AG09319 (cell line): ENCODE data around the gene ZNF655.
A peak's percentile ranks its signal among the peaks of the same experiment; 100 is the strongest.
"Not testable (repeated sequence)": the region's sequence is repeated elsewhere in the genome, so short reads cannot be mapped to it uniquely, and the experiment has no call there.

Experiments used
- DNase-seq: peaks from one replicate; pipeline ENCODE4 v3.0.0-alpha.2; 2010; ENCODE audit warnings: low read depth; ENCODE audit errors: extremely low read depth
- TF ChIP-seq, protein P1 (sequence below): IDR thresholded peaks from 2 replicates; pipeline ENCODE4 v1.5.1; 2011; ENCODE audit warnings: low read depth, mild to moderate bottlenecking, inconsistent platforms, low read length, moderate library complexity

The ZNF655 gene

DNA sequence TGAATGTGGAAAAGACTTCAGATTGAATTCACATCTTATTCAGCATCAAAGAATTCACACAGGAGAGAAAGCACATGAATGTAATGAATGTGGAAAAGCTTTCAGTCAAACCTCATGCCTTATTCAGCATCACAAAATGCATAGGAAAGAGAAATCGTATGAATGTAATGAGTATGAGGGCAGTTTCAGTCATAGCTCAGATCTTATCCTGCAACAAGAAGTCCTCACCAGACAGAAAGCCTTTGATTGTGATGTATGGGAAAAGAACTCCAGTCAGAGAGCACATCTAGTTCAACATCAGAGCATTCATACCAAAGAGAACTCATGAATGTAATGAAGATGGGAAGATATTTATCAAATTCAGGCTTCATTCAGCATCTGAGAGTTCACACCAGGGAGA, 14.8 kb downstream of the ZNF655 start:
- TF ChIP-seq, protein P1, sequence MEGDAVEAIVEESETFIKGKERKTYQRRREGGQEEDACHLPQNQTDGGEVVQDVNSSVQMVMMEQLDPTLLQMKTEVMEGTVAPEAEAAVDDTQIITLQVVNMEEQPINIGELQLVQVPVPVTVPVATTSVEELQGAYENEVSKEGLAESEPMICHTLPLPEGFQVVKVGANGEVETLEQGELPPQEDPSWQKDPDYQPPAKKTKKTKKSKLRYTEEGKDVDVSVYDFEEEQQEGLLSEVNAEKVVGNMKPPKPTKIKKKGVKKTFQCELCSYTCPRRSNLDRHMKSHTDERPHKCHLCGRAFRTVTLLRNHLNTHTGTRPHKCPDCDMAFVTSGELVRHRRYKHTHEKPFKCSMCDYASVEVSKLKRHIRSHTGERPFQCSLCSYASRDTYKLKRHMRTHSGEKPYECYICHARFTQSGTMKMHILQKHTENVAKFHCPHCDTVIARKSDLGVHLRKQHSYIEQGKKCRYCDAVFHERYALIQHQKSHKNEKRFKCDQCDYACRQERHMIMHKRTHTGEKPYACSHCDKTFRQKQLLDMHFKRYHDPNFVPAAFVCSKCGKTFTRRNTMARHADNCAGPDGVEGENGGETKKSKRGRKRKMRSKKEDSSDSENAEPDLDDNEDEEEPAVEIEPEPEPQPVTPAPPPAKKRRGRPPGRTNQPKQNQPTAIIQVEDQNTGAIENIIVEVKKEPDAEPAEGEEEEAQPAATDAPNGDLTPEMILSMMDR, result no peak
- DNase-seq, result no peak

DNA sequence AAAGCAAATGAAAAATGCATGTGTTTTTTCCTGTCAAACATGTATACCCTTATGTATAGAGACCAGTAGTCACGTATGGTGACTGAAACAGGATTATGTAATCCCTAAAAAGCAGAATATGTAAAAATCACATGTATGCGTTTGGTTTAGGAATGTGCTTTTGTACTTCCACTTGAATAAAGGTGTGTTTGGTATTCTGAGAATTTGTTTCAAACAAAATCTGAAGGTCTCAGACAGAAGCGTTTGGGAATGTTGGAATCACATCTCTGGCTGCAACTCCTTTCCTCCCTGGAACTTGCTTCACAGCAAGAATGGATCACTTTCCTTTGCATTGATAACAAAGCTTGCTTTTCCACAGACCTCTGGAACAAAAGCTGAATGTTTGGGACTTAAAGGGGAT, 17.8 kb downstream of the ZNF655 start:
- DNase-seq, result no peak
- TF ChIP-seq, protein P1, result no peak

DNA sequence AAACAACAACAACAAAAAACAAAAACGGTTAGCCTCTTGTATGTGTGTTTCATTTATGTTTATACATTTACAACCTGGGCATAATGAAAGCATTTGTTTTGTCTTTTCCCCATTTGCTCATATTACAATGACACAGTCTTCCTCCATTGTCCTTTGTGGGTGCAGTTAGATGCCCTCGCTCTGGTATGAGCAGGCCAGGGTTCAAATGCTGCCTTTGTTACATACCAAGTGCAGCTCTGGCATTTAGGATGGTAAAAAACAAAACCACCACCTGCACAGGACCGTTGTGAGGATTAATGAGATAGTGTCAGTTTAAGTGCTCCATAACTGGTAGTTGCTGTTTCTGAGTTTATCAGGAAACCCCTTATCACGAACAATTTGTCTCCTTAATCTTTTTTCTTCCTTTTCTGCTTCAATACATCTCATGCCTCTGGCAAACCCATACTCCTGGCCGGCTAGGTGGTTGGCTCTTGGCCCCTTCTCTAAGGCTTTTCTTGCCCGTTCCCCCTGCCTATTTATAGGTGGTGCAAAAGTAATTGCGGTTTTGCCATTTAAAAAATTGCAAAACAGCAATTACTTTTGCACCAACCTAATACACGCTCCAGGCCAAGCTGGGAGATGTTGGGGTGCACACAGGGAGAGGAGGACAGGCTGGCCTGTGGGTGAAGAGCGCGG, 21.0 kb downstream of the ZNF655 start:
- TF ChIP-seq, protein P1, result no peak
- DNase-seq, result no peak

- TF ChIP-seq, protein P1, result peak; percentile 49
- no peak for DNase-seq
These were observed 21.7 kb downstream of the ZNF655 start for GRCh38 chr7:99579956-99580777.

GRCh38 chr7:99580778-99581332, 22.4 kb downstream of the ZNF655 start:
- not testable (repeated sequence) for DNase-seq

DNA sequence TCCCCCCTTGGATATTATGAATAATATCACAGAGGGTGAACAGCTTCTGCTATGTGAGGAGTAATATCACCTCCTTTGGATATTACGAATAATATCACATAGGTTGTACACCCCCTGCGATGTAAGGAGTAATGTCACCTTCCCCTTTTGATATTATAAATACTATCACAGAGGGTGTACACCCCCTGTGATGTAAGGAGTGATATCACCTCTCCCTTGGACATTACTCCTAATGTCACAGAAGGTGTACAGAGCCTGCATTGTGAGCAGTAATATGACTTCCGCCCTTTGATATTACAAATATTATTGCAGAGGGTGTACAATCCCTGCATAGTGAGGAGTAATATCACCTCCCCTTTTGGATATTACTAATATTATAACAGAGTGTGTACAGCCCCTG, 30.4 kb downstream of the ZNF655 start:
- no peak for DNase-seq

DNA sequence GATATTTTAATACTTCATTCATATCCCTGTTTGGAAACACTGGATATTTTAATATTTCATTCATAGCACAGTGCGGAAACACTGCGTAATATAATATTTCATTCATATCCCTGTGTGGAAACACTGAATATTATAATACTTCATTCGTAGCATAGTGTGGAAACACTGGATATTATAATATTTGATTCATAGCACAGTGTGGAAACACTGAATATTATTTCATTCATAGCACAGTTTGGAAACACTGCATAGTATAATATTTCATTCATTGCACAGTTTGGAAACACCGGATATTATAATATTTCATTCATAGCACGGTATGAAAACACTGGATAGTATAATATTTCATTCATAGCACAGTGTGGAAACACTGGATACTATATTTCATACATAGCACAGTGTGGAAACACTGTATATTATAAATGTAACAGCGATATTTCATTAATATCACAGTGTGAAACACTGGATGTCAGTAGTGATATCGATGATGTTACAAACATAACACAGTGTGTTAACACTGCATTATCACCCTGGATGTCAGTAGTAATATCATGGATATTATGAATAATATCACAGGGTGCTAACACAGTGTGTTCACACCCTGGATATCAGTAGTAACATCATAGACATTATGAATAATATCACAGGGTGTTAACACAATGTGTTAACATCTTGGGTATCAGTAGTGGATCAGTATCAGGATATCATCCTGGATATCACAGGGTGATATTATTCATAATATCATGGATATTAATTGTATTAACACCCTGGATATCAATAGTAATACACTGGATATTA, 36.7 kb downstream of the ZNF655 start:
- no peak for DNase-seq
- TF ChIP-seq, protein P1, result no peak

More for the DNA sequence above, 30.4 kb downstream of the ZNF655 start:
- TF ChIP-seq, protein P1, result no peak
